Measurements from ENCODE around the gene ZBTB20. TPM values are rescaled to one million over a fixed set of nuclear protein-coding genes. Genes with fewer than 3 reads are reported as not detected.
A peak's percentile ranks its signal among the peaks of the same experiment; 100 is the strongest.

ZBTB20 gene
- total and polyA plus RNA-seq, 4 donors: 0.88 to 83.2 (median 20.4) TPM

- Histone ChIP-seq H3K9me3 (ENCODE audit: control insufficient read depth in 4 of 4, low read length in 3 of 4) (peaks cover 0 to 6% (median 0%) of the 10 kb centered on the region in 4 donors), H3K27ac (ENCODE audit: low read depth in 1 of 2, low read length in 2 of 2) (peak overlapping the region; percentile 2 to 70), H3K9ac (ENCODE audit: low read depth in 1 of 2, low read length in 2 of 2) (peak overlapping the region; percentile 21 to 77), H3K4me3 (ENCODE audit: low read depth in 1 of 3, low read length in 3 of 3) (peak overlapping the region; percentile 25 to 87 (median 40)), H3K36me3 (ENCODE audit: control insufficient read depth in 4 of 4, insufficient read depth in 3 of 4, low read depth in 1 of 4, low read length in 3 of 4) (peaks cover 0 to 2% (median 0%) of the 10 kb centered on the region in 4 donors), H3K4me1 (ENCODE audit: control insufficient read depth in 4 of 4, insufficient read depth in 4 of 4, low read length in 3 of 4) (peaks cover 0 to 22% (median 17%) of the 10 kb centered on the region in 4 donors), H3K27me3 (ENCODE audit: control insufficient read depth in 4 of 4, insufficient read depth in 4 of 4, low read length in 3 of 4) (no peaks in the 10 kb centered on the region)
- no peak for DNase-seq (ENCODE audit: low spot score)
- 2% methylated on average over 5 of the region's 5 CpGs for WGBS
- TF ChIP-seq RXRA (IDR thresholded peaks at IDR 0.05) (peak; percentile 40 to 41), HNF4A (conservative IDR thresholded peaks at IDR 0.05) (peak in 1 of 2 donors; percentile 47), FOXA1 (IDR thresholded peaks at IDR 0.05) (no peak), SP1 (IDR thresholded peaks at IDR 0.05) (peak; percentile 24), FOXA2 (IDR thresholded peaks at IDR 0.05) (peak; percentile 35), RAD21 (IDR thresholded peaks at IDR 0.05) (peak; percentile 47 to 65), NR2F2 (IDR thresholded peaks at IDR 0.05) (no peak), YY1 (IDR thresholded peaks at IDR 0.05) (peak; percentile 94), GABPA (IDR thresholded peaks at IDR 0.05 in 1 of 2, conservative IDR thresholded peaks at IDR 0.05 in 1 of 2) (no peak), REST (IDR thresholded peaks at IDR 0.05) (peak; percentile 19), HNF4G (IDR thresholded peaks at IDR 0.05) (no peak), TAF1 (conservative IDR thresholded peaks at IDR 0.05) (peak; percentile 85), JUND (IDR thresholded peaks at IDR 0.05) (no peak), EGR1 (IDR thresholded peaks at IDR 0.05; ENCODE audit: low read depth in 2 of 2) (no peak), MAX (IDR thresholded peaks at IDR 0.05) (no peak), ATF3 (IDR thresholded peaks at IDR 0.05) (no peak), CTCF (IDR thresholded peaks at IDR 0.05; ENCODE audit: low read depth, low read length, missing input control) (no peak)
Observed at GRCh38 chr3:115099986-115100571, 47.0 kb downstream of the ZBTB20 start.

Measured in liver (tissue), 9 donors.